HEK293 (cell line): Measurements from ENCODE around the gene SEMA3A.
"Not testable (repeated sequence)": the region's sequence is repeated elsewhere in the genome, so short reads cannot be mapped to it uniquely, and the experiment has no call there.

Source experiments
- CTCF ChIA-PET: fragments of 350-600 bp; formaldehyde crosslinking; extraction: SDS; loops from one replicate; lab custom pipeline; 2021; ENCODE audit warnings: antibody characterized with exemption; lab: Yijun Ruan, JAX
- POLR2A ChIA-PET: fragments of 300-600 bp; formaldehyde crosslinking; extraction: SDS; loops from one replicate; lab custom pipeline; 2020; ENCODE audit warnings: antibody characterized with exemption, inconsistent platforms; lab: Yijun Ruan, JAX
- H3K27ac ChIP-seq: fragments of 200-500 bp; sonication (Bioruptor generic); 2 replicates; pipeline ENCODE4 v1.5.1; 2014; ENCODE audit warnings: low read depth, low read length, control low read depth, inconsistent platforms; ENCODE audit errors: extremely low read depth
- H3K36me3 ChIP-seq, 2 experiments: fragments of 200-500 bp in 1 of 2; sonication (Bioruptor generic) in 1 of 2; 1 replicate in 1 of 2; 2 replicates in 1 of 2; pipeline ENCODE4 v1.5.1; 2014 to 2017; ENCODE audit warnings: inconsistent platforms in 2 of 2, low read length in 2 of 2; ENCODE audit not compliant: control insufficient read depth in 2 of 2, insufficient read depth in 1 of 2
- H3K4me1 ChIP-seq: fragments of 200-500 bp; sonication (Bioruptor generic); 2 replicates; pipeline ENCODE4 v1.5.1; 2014; ENCODE audit warnings: mild to moderate bottlenecking, low read length, inconsistent platforms; ENCODE audit not compliant: control insufficient read depth, insufficient read depth
- H3K4me3 ChIP-seq: 2 replicates; pipeline ENCODE4 v1.5.1; 2011; ENCODE audit warnings: low read depth, mild to moderate bottlenecking, control low read depth, low read length, moderate library complexity
- H3K9me3 ChIP-seq: fragments of 200-500 bp; sonication (Bioruptor generic); 2 replicates; pipeline ENCODE4 v1.5.1; 2014; ENCODE audit warnings: low read depth, low read length, inconsistent platforms; ENCODE audit not compliant: control insufficient read depth, insufficient read depth
- KLF10 ChIP-seq: fragments of 450-650 bp; IDR thresholded peaks from 2 replicates; pipeline ENCODE4 v1.5.1; 2018; ENCODE audit warnings: missing biosample characterization, mild to moderate bottlenecking, missing genetic modification characterization
- PRDM1 ChIP-seq: fragments of 450-650 bp; formaldehyde crosslinking; IDR thresholded peaks from 2 replicates; pipeline ENCODE4; 2016; ENCODE audit warnings: missing biosample characterization, missing genetic modification characterization
- ZBTB8A ChIP-seq: fragments of 450-650 bp; formaldehyde crosslinking; IDR thresholded peaks from 2 replicates; pipeline ENCODE4 v1.5.1; 2016; ENCODE audit warnings: missing biosample characterization, missing genetic modification characterization
- ZFP37 ChIP-seq: fragments of 450-650 bp; formaldehyde crosslinking; IDR thresholded peaks from 2 replicates; pipeline ENCODE4 v1.5.1; 2016; ENCODE audit warnings: missing biosample characterization, missing genetic modification characterization
- ZNF114 ChIP-seq: fragments of 450-650 bp; formaldehyde crosslinking; IDR thresholded peaks from 2 replicates; pipeline ENCODE4 v1.5.0; 2017; ENCODE audit warnings: missing biosample characterization, missing genetic modification characterization
- ZNF16 ChIP-seq: fragments of 450-650 bp; formaldehyde crosslinking; IDR thresholded peaks from 2 replicates; pipeline ENCODE4 v1.5.1; 2016; ENCODE audit warnings: low read depth, missing biosample characterization, missing genetic modification characterization
- ZNF350 ChIP-seq: fragments of 450-650 bp; formaldehyde crosslinking; IDR thresholded peaks from 2 replicates; pipeline ENCODE4 v1.5.0; 2017; ENCODE audit warnings: missing biosample characterization, mild to moderate bottlenecking, missing genetic modification characterization
- ZNF391 ChIP-seq: fragments of 450-650 bp; formaldehyde crosslinking; IDR thresholded peaks from 2 replicates; pipeline ENCODE4 v1.5.1; 2016; ENCODE audit warnings: low read depth, missing biosample characterization, missing genetic modification characterization, borderline replicate concordance
- ZNF416 ChIP-seq: fragments of 450-650 bp; formaldehyde crosslinking; IDR thresholded peaks from 2 replicates; pipeline ENCODE4 v1.5.1; 2016; ENCODE audit warnings: missing biosample characterization, missing genetic modification characterization
- ZNF529 ChIP-seq: fragments of 450-650 bp; formaldehyde crosslinking; IDR thresholded peaks from 2 replicates; pipeline ENCODE4 v1.5.1; 2017; ENCODE audit warnings: missing genetic modification characterization, missing biosample characterization; ENCODE audit not compliant: insufficient replicate concordance
- ZNF560 ChIP-seq: fragments of 450-650 bp; formaldehyde crosslinking; IDR thresholded peaks from 2 replicates; pipeline ENCODE4 v1.5.1; 2017; ENCODE audit warnings: missing biosample characterization, missing genetic modification characterization, borderline replicate concordance
- ZSCAN16 ChIP-seq: fragments of 450-650 bp; formaldehyde crosslinking; IDR thresholded peaks from 2 replicates; pipeline ENCODE4 v1.5.1; 2016; ENCODE audit warnings: missing biosample characterization, missing genetic modification characterization
- TF ChIP-seq, protein P1 (sequence below): fragments of 450-650 bp; formaldehyde crosslinking; conservative IDR thresholded peaks from 2 replicates; pipeline ENCODE4 v1.5.1; 2016; ENCODE audit warnings: low read depth, missing biosample characterization, missing genetic modification characterization
- TF ChIP-seq, protein P2 (sequence below): fragments of 450-650 bp; formaldehyde crosslinking; IDR thresholded peaks from 2 replicates; pipeline ENCODE4 v1.5.1; 2016; ENCODE audit warnings: missing biosample characterization, missing genetic modification characterization
- TF ChIP-seq, protein P3 (sequence below): fragments of 450-650 bp; formaldehyde crosslinking; IDR thresholded peaks from 2 replicates; pipeline ENCODE4 v1.5.1; 2016; ENCODE audit warnings: missing biosample characterization, missing genetic modification characterization
- TF ChIP-seq, protein P4 (sequence below): fragments of 450-650 bp; formaldehyde crosslinking; IDR thresholded peaks from 2 replicates; pipeline ENCODE4 v1.5.1; 2016; ENCODE audit warnings: missing biosample characterization, missing genetic modification characterization, borderline replicate concordance
- TF ChIP-seq, protein P5 (sequence below): IDR thresholded peaks from 2 replicates; pipeline ENCODE4 v1.6.1; 2011; ENCODE audit warnings: mild to moderate bottlenecking, low read depth, low read length, borderline replicate concordance

Gene SEMA3A

DNA sequence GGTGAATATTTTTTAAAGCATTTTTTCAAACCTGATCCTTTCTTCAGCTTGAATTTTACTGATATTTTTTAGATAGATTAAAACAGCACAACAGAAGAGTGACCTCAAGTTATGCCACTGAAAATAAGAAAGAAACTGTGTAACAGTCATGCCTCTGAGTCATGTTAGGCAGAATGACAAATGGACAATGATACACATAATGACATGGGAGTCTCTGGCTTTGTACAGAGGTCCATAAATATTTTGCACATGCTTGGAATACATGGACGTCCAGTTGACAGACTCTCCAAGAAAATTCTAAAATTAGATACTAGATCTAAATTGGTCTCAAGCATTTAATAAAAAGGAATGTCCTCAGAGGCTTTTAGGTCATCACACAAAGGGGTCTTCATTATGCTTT, 21.9 kb upstream of the SEMA3A start:
- TF ChIP-seq ZNF560 (tag by site-specific recombination) (no peak), ZSCAN16 (tag by site-specific recombination) (no peak), ZBTB8A (tag by site-specific recombination) (no peak), PRDM1 (no peak), ZNF416 (tag by site-specific recombination) (no peak), ZFP37 (tag by site-specific recombination) (no peak), ZNF350 (tag by site-specific recombination) (no peak), ZNF16 (tag by site-specific recombination) (no peak), ZNF529 (no peak)
- TF ChIP-seq, protein P1, sequence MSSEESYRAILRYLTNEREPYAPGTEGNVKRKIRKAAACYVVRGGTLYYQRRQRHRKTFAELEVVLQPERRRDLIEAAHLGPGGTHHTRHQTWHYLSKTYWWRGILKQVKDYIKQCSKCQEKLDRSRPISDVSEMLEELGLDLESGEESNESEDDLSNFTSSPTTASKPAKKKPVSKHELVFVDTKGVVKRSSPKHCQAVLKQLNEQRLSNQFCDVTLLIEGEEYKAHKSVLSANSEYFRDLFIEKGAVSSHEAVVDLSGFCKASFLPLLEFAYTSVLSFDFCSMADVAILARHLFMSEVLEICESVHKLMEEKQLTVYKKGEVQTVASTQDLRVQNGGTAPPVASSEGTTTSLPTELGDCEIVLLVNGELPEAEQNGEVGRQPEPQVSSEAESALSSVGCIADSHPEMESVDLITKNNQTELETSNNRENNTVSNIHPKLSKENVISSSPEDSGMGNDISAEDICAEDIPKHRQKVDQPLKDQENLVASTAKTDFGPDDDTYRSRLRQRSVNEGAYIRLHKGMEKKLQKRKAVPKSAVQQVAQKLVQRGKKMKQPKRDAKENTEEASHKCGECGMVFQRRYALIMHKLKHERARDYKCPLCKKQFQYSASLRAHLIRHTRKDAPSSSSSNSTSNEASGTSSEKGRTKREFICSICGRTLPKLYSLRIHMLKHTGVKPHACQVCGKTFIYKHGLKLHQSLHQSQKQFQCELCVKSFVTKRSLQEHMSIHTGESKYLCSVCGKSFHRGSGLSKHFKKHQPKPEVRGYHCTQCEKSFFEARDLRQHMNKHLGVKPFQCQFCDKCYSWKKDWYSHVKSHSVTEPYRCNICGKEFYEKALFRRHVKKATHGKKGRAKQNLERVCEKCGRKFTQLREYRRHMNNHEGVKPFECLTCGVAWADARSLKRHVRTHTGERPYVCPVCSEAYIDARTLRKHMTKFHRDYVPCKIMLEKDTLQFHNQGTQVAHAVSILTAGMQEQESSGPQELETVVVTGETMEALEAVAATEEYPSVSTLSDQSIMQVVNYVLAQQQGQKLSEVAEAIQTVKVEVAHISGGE (tag by site-specific recombination): no peak
- TF ChIP-seq, protein P2, sequence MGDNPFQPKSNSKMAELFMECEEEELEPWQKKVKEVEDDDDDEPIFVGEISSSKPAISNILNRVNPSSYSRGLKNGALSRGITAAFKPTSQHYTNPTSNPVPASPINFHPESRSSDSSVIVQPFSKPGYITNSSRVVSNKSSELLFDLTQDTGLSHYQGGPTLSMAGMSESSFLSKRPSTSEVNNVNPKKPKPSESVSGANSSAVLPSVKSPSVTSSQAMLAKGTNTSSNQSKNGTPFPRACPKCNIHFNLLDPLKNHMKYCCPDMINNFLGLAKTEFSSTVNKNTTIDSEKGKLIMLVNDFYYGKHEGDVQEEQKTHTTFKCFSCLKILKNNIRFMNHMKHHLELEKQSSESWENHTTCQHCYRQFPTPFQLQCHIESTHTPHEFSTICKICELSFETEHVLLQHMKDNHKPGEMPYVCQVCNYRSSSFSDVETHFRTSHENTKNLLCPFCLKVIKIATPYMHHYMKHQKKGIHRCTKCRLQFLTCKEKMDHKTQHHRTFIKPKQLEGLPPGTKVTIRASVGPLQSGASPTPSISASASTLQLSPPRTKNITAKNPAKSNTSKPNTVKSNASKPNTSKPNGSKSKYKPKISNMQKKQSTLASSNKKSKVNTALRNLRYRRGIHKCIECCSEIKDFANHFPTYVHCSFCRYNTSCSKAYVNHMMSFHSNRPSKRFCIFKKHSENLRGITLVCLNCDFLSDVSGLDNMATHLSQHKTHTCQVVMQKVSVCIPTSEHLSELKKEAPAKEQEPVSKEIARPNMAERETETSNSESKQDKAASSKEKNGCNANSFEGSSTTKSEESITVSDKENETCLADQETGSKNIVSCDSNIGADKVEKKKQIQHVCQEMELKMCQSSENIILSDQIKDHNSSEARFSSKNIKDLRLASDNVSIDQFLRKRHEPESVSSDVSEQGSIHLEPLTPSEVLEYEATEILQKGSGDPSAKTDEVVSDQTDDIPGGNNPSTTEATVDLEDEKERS (tag by site-specific recombination): no peak
- TF ChIP-seq, protein P3, sequence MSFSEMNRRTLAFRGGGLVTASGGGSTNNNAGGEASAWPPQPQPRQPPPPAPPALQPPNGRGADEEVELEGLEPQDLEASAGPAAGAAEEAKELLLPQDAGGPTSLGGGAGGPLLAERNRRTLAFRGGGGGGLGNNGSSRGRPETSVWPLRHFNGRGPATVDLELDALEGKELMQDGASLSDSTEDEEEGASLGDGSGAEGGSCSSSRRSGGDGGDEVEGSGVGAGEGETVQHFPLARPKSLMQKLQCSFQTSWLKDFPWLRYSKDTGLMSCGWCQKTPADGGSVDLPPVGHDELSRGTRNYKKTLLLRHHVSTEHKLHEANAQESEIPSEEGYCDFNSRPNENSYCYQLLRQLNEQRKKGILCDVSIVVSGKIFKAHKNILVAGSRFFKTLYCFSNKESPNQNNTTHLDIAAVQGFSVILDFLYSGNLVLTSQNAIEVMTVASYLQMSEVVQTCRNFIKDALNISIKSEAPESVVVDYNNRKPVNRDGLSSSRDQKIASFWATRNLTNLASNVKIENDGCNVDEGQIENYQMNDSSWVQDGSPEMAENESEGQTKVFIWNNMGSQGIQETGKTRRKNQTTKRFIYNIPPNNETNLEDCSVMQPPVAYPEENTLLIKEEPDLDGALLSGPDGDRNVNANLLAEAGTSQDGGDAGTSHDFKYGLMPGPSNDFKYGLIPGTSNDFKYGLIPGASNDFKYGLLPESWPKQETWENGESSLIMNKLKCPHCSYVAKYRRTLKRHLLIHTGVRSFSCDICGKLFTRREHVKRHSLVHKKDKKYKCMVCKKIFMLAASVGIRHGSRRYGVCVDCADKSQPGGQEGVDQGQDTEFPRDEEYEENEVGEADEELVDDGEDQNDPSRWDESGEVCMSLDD (tag by site-specific recombination): no peak
- H3K4me3 ChIP-seq: no peak overlapping the region
- no peaks in the 10 kb centered on the region for H3K9me3 ChIP-seq
- H3K36me3 ChIP-seq: no peaks in the 10 kb centered on the region
- CTCF ChIA-PET: no interaction called here
- H3K27ac ChIP-seq: no peak overlapping the region
- no peaks in the 10 kb centered on the region for H3K4me1 ChIP-seq
- POLR2A ChIA-PET: no interaction called here

DNA sequence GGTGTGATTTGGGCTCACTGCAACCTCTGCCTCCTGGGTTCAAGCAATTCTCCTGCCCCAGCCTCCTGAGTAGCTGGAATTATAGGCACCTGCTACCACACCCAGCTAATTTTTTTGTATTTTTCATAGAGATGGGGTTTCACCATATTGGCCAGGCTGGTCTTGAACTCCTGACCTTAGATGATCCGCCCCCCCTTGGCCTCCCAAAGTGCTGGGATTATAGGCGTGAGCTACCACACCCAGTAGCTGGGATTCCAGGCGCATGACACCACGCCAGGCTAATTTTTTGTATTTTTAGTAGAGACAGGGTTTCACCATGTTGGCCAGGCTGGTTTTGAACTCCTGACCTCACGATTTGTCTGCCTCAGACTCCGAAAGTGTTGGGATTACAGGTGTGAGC, 20.2 kb upstream of the SEMA3A start:
- POLR2A ChIA-PET, H3K27ac ChIP-seq: not testable (repeated sequence)
- CTCF ChIA-PET: interaction anchor here (0.7 kb wide), 1 partner anchor 714 kb away, joined by 5 read pairs; no protein-coding TSS in a partner anchor

DNA sequence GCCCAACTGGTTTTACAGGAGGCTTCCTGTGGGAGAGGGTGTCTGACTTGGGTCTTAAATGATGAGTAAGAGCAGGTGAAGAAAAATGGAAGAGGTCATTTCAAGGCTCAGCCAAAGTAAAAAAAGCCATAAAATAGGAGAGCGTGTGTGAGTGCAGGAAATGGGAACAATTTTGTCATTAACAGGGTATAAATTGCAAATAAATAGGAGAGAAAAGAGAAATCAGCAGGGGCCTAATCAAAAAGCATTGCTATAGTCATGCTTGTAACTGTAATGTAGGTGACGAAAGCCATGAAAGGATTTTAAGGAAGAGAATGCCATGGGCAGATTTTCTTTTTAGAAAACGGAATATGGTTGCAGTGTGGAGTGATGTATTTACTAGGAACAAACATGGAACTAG, 15.7 kb upstream of the SEMA3A start:
- H3K4me3 ChIP-seq: no peak overlapping the region
- H3K36me3 ChIP-seq: no peaks in the 10 kb centered on the region
- no peaks in the 10 kb centered on the region for H3K4me1 ChIP-seq
- ChIA-PET CTCF (no interaction called here), POLR2A (no interaction called here)
- no peaks in the 10 kb centered on the region for H3K9me3 ChIP-seq
- no peak overlapping the region for H3K27ac ChIP-seq
- TF ChIP-seq ZNF391 (no peak), ZNF114 (tag by site-specific recombination) (no peak), KLF10 (tag by site-specific recombination) (no peak)
- TF ChIP-seq, protein P4, sequence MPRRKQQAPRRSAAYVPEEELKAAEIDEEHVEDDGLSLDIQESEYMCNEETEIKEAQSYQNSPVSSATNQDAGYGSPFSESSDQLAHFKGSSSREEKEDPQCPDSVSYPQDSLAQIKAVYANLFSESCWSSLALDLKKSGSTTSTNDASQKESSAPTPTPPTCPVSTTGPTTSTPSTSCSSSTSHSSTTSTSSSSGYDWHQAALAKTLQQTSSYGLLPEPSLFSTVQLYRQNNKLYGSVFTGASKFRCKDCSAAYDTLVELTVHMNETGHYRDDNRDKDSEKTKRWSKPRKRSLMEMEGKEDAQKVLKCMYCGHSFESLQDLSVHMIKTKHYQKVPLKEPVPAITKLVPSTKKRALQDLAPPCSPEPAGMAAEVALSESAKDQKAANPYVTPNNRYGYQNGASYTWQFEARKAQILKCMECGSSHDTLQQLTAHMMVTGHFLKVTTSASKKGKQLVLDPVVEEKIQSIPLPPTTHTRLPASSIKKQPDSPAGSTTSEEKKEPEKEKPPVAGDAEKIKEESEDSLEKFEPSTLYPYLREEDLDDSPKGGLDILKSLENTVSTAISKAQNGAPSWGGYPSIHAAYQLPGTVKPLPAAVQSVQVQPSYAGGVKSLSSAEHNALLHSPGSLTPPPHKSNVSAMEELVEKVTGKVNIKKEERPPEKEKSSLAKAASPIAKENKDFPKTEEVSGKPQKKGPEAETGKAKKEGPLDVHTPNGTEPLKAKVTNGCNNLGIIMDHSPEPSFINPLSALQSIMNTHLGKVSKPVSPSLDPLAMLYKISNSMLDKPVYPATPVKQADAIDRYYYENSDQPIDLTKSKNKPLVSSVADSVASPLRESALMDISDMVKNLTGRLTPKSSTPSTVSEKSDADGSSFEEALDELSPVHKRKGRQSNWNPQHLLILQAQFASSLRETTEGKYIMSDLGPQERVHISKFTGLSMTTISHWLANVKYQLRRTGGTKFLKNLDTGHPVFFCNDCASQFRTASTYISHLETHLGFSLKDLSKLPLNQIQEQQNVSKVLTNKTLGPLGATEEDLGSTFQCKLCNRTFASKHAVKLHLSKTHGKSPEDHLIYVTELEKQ (tag by site-specific recombination): no peak
- TF ChIP-seq, protein P5, sequence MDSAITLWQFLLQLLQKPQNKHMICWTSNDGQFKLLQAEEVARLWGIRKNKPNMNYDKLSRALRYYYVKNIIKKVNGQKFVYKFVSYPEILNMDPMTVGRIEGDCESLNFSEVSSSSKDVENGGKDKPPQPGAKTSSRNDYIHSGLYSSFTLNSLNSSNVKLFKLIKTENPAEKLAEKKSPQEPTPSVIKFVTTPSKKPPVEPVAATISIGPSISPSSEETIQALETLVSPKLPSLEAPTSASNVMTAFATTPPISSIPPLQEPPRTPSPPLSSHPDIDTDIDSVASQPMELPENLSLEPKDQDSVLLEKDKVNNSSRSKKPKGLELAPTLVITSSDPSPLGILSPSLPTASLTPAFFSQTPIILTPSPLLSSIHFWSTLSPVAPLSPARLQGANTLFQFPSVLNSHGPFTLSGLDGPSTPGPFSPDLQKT: no peak

More for the DNA sequence above, 20.2 kb upstream of the SEMA3A start:
- H3K4me1 ChIP-seq, H3K4me3 ChIP-seq, H3K36me3 ChIP-seq, H3K9me3 ChIP-seq: not testable (repeated sequence)
